Activated CD4-positive, alpha-beta T cell treated with anti-CD3 and anti-CD28 coated beads, Interleukin-10, Interleukin-2, amounts not matched to agents 100 ng/mL and 50 ng/mL, durations not matched to agents 16 hours and 8 hours (primary cell): Measurements from ENCODE around the gene MRC1.
"Not testable (repeated sequence)": the region's sequence is repeated elsewhere in the genome, so short reads cannot be mapped to it uniquely, and the experiment has no call there.

Experiments used
- DNase-seq: peaks from one replicate; pipeline ENCODE4 v3.0.0-alpha.2; 2020

MRC1 gene

GRCh38 chr10:17910125-17910789 is 101.1 kb downstream of the MRC1 start:
- peak; percentile 39 for DNase-seq

- DNase-seq: no peak
These were observed 103.6 kb downstream of the MRC1 start for GRCh38 chr10:17912754-17913153.

- no peak for DNase-seq
These were observed 104.5 kb downstream of the MRC1 start for GRCh38 chr10:17913604-17914003.

GRCh38 chr10:17914169-17915045 is 105.3 kb downstream of the MRC1 start:
- no peak for DNase-seq

- no peak for DNase-seq
These were observed 106.0 kb downstream of the MRC1 start for GRCh38 chr10:17915181-17915580.

GRCh38 chr10:17918187-17918903 is 109.2 kb downstream of the MRC1 start:
- DNase-seq: no peak

- no peak for DNase-seq
These were observed 112.2 kb downstream of the MRC1 start for GRCh38 chr10:17921378-17921777.

GRCh38 chr10:17923728-17924127 is 114.6 kb downstream of the MRC1 start:
- DNase-seq: no peak

GRCh38 chr10:17943033-17943745 is 134.0 kb downstream of the MRC1 start:
- no peak for DNase-seq

- not testable (repeated sequence) for DNase-seq
These were observed 141.1 kb downstream of the MRC1 start for GRCh38 chr10:17950269-17950668.

- DNase-seq: no peak
These were observed 141.6 kb downstream of the MRC1 start for GRCh38 chr10:17950726-17951125.

GRCh38 chr10:17951868-17952371 is 142.8 kb downstream of the MRC1 start, which contains the start of gene SLC39A12:
Gene SLC39A12, plus strand, starts transcription at chr10:17951918. Its CDS starts 1,359 bp downstream, at chr10:17953277.
- no peak for DNase-seq

GRCh38 chr10:17954372-17954771 is 145.2 kb downstream of the MRC1 start:
- DNase-seq: not testable (repeated sequence)

GRCh38 chr10:17954861-17955260 is 145.7 kb downstream of the MRC1 start:
- no peak for DNase-seq

GRCh38 chr10:17958049-17958448 is 148.9 kb downstream of the MRC1 start:
- no peak for DNase-seq

GRCh38 chr10:17959870-17960269 is 150.7 kb downstream of the MRC1 start:
- DNase-seq: no peak
